HepG2 (cell line): ENCODE results near the gene AJUBA. TPM values are rescaled to one million over a fixed set of nuclear protein-coding genes. Genes with fewer than 3 reads are reported as not detected.

Experiments
- ARNT2 ChIP-seq: sonication (generic); formaldehyde crosslinking; IDR thresholded peaks from 2 replicates; pipeline ENCODE4 v1.8.0; 2022; ENCODE audit warnings: mild to moderate bottlenecking, low read depth, missing genetic modification reagents, moderate library complexity
- EEA1 ChIP-seq: sonication (generic); formaldehyde crosslinking; IDR thresholded peaks from 2 replicates; pipeline ENCODE4 v1.5.1; 2020; ENCODE audit warnings: mild to moderate bottlenecking, missing genetic modification reagents, borderline replicate concordance
- GATAD1 ChIP-seq: IDR thresholded peaks from 2 replicates; pipeline ENCODE4 v1.6.1; 2016; ENCODE audit warnings: missing genetic modification reagents, missing compliant biosample characterization
- GATAD2A ChIP-seq: IDR thresholded peaks from 2 replicates; pipeline ENCODE4 v1.6.1; 2016
- HMGA1 ChIP-seq: sonication (generic); formaldehyde crosslinking; conservative IDR thresholded peaks from 2 replicates; pipeline ENCODE4 v1.4.0; 2020; ENCODE audit warnings: missing genetic modification reagents
- HNRNPL ChIP-seq: fragments of 200-400 bp; formaldehyde crosslinking; IDR thresholded peaks from 2 replicates; pipeline ENCODE4 v1.6.1; 2017; ENCODE audit warnings: mild to moderate bottlenecking, low read depth, low read length
- KLF11 ChIP-seq: IDR thresholded peaks from 2 replicates; pipeline ENCODE4 v1.6.1; 2016; ENCODE audit warnings: missing compliant biosample characterization
- NR2F6 ChIP-seq, 2 experiments: IDR thresholded peaks; 2 replicates each; pipeline ENCODE4 v1.6.1; 2016; ENCODE audit warnings: antibody characterized with exemption in 1 of 2, mild to moderate bottlenecking in 1 of 2
- PHF8 ChIP-seq: sonication (generic); formaldehyde crosslinking; IDR thresholded peaks from 2 replicates; pipeline ENCODE4 v1.5.0; 2020; ENCODE audit warnings: missing genetic modification reagents
- POLR2G ChIP-seq: fragments of 200-400 bp; formaldehyde crosslinking; IDR thresholded peaks from 2 replicates; pipeline ENCODE4 v1.6.1; 2018; ENCODE audit warnings: mild to moderate bottlenecking, low read depth, low read length, moderate library complexity
- RELA ChIP-seq: sonication (generic); formaldehyde crosslinking; IDR thresholded peaks from 2 replicates; pipeline ENCODE4 v1.4.0; 2020; ENCODE audit warnings: missing genetic modification reagents
- RXRA ChIP-seq: sonication (generic); formaldehyde crosslinking; IDR thresholded peaks from 2 replicates; pipeline ENCODE4 v1.5.1; 2020; ENCODE audit warnings: missing genetic modification reagents
- SIN3B ChIP-seq: fragments of 150-350 bp; IDR thresholded peaks from 2 replicates; pipeline ENCODE4 v1.6.1; 2014; ENCODE audit warnings: low read length
- SMYD3 ChIP-seq: sonication (generic); formaldehyde crosslinking; IDR thresholded peaks from 2 replicates; pipeline ENCODE4 v1.8.1; 2023; ENCODE audit warnings: mild to moderate bottlenecking, missing genetic modification reagents
- ZNF326 ChIP-seq: sonication (generic); formaldehyde crosslinking; IDR thresholded peaks from 2 replicates; pipeline ENCODE4 v1.4.0; 2020; ENCODE audit warnings: missing genetic modification reagents, borderline replicate concordance
- ZNF337 ChIP-seq: sonication (generic); formaldehyde crosslinking; IDR thresholded peaks from 2 replicates; pipeline ENCODE4 v1.5.1; 2020; ENCODE audit warnings: missing genetic modification reagents, low read depth, mild to moderate bottlenecking, borderline replicate concordance
- ZNF430 ChIP-seq: sonication (generic); formaldehyde crosslinking; IDR thresholded peaks from 2 replicates; pipeline ENCODE4 v1.9.0; 2021; ENCODE audit warnings: mild to moderate bottlenecking, missing genetic modification reagents
- ZNF451 ChIP-seq: sonication (generic); formaldehyde crosslinking; IDR thresholded peaks from 2 replicates; pipeline ENCODE4 v1.5.0; 2020; ENCODE audit warnings: mild to moderate bottlenecking, missing genetic modification reagents
- ZNF644 ChIP-seq: IDR thresholded peaks from 2 replicates; pipeline ENCODE4 v1.6.1; 2016; ENCODE audit warnings: low read depth
- polyA plus RNA-seq, 8 experiments: library from polyadenylated mRNA; depleted of rRNA in 3 of 8; stranded (reverse) in 7 of 8; unstranded in 1 of 8; fragments of >200 nt; fragmentation: Illumina TruSeq in 4 of 8; extraction: Trizol in 4 of 8; gene quantifications; 2 replicates each; pipeline versions ENCODE4 v1.2.1 to v1.2.3, GENCODE V29; 2011 to 2016; ENCODE audit warnings: low read depth in 4 of 8, missing spikeins in 1 of 8, mixed read lengths in 1 of 8; ENCODE audit not compliant: insufficient read depth in 1 of 8
- total RNA-seq, 5 experiments: library from RNA; depleted of rRNA; stranded (reverse); fragments of >200 nt; fragmentation: Illumina TruSeq; extraction: Trizol; gene quantifications; 2 replicates each; pipeline ENCODE4 v1.2.3, GENCODE V29; 2016; ENCODE audit warnings: low read depth in 1 of 5
- TF ChIP-seq, protein P1 (sequence below): IDR thresholded peaks from 2 replicates; pipeline ENCODE4 v1.6.1; 2016; ENCODE audit warnings: mild to moderate bottlenecking
- TF ChIP-seq, protein P2 (sequence below): sonication (generic); formaldehyde crosslinking; IDR thresholded peaks from 2 replicates; pipeline ENCODE4 v1.4.0; 2020; ENCODE audit warnings: missing genetic modification reagents
- TF ChIP-seq, protein P3 (sequence below): sonication (generic); formaldehyde crosslinking; IDR thresholded peaks from 2 replicates; pipeline ENCODE4 v1.9.0; 2022; ENCODE audit warnings: low read depth, missing genetic modification reagents
- TF ChIP-seq, protein P4 (sequence below), 2 experiments: fragments of 450-650 bp in 1 of 2; sonication (generic) in 1 of 2; formaldehyde crosslinking; IDR thresholded peaks; 2 replicates each; pipeline versions ENCODE4 v1.5.0 to v1.8.0; 2020 to 2022; ENCODE audit warnings: mild to moderate bottlenecking in 1 of 2, missing genetic modification reagents in 1 of 2

AJUBA gene
- total and polyA plus RNA-seq, 2 of the 13 experiments (the other 11 are each of a cell fraction or from before 2014, with no cell fraction given): 157 to 241 TPM

DNA sequence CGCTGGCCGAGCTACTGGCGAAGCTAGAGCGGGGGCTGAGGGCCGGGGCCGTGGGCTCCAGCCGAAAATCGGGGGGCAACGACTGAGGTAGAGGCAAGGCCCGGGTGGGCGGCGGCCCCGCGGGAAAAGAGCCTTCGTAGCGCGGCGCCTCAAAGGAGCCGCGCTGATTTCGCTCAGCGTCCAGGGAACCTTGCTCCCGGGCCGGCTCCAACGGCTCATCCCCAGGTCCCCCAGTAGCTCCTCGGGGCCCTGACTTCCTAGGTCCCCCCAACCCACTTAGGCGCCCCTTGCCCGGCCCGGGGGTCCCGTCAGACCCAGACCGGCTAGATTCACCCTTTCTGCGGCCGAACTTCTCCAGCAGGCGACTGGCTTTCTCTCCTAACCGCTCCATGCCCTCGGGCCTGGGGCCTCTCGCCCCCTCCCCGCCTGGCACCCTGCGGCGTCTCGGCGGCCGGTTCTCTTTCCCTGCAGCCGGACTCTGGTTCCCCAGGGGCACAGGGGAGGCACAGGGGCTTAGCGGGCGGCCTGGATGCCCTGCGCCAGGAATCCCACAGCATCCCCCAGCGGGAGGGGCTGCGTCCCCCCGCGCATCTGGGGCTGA lies 375 bp downstream of the AJUBA start (continued):
- no peak; the same call in 1 of the 2 replicates for TF ChIP-seq EEA1 (CRISPR knock-in tag)
- no peak for TF ChIP-seq GATAD2A (CRISPR knock-in tag)
- TF ChIP-seq NR2F6 (IDR thresholded peaks at IDR 0.05): no peak
- TF ChIP-seq NR2F6 (CRISPR knock-in tag; IDR thresholded peaks at IDR 0.05): no peak; the same call in 1 of the 2 replicates
- TF ChIP-seq HNRNPL: peak; percentile 27
- TF ChIP-seq SIN3B: no peak
- no peak for TF ChIP-seq SMYD3 (CRISPR knock-in tag)
- TF ChIP-seq, protein P1, sequence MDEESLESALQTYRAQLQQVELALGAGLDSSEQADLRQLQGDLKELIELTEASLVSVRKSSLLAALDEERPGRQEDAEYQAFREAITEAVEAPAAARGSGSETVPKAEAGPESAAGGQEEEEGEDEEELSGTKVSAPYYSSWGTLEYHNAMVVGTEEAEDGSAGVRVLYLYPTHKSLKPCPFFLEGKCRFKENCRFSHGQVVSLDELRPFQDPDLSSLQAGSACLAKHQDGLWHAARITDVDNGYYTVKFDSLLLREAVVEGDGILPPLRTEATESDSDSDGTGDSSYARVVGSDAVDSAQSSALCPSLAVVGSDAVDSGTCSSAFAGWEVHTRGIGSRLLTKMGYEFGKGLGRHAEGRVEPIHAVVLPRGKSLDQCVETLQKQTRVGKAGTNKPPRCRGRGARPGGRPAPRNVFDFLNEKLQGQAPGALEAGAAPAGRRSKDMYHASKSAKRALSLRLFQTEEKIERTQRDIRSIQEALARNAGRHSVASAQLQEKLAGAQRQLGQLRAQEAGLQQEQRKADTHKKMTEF (CRISPR knock-in tag): peak; percentile 25; the same call in 1 of the 2 replicates
- TF ChIP-seq, protein P2, sequence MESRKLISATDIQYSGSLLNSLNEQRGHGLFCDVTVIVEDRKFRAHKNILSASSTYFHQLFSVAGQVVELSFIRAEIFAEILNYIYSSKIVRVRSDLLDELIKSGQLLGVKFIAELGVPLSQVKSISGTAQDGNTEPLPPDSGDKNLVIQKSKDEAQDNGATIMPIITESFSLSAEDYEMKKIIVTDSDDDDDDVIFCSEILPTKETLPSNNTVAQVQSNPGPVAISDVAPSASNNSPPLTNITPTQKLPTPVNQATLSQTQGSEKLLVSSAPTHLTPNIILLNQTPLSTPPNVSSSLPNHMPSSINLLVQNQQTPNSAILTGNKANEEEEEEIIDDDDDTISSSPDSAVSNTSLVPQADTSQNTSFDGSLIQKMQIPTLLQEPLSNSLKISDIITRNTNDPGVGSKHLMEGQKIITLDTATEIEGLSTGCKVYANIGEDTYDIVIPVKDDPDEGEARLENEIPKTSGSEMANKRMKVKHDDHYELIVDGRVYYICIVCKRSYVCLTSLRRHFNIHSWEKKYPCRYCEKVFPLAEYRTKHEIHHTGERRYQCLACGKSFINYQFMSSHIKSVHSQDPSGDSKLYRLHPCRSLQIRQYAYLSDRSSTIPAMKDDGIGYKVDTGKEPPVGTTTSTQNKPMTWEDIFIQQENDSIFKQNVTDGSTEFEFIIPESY (CRISPR knock-in tag): no peak
- TF ChIP-seq ZNF326 (CRISPR knock-in tag): no peak
- TF ChIP-seq ZNF430: no peak
- 0 out of 2 replicates have a peak, but pooled peaks have one; percentile 14 for TF ChIP-seq ZNF451 (CRISPR knock-in tag)
- TF ChIP-seq GATAD1 (CRISPR knock-in tag): no peak
- TF ChIP-seq PHF8 (CRISPR knock-in tag): peak; percentile 81
- peak; percentile 1; the same call in 1 of the 2 replicates for TF ChIP-seq ARNT2 (CRISPR knock-in tag)
- TF ChIP-seq RXRA (CRISPR knock-in tag): no peak
- peak; percentile 64; the same call in 1 of the 2 replicates for TF ChIP-seq KLF11 (CRISPR knock-in tag)
- TF ChIP-seq ZNF337 (CRISPR knock-in tag): 0 out of 2 replicates have a peak, but pooled peaks have one; percentile 21
- TF ChIP-seq RELA: peak; percentile 78
- TF ChIP-seq, protein P3, sequence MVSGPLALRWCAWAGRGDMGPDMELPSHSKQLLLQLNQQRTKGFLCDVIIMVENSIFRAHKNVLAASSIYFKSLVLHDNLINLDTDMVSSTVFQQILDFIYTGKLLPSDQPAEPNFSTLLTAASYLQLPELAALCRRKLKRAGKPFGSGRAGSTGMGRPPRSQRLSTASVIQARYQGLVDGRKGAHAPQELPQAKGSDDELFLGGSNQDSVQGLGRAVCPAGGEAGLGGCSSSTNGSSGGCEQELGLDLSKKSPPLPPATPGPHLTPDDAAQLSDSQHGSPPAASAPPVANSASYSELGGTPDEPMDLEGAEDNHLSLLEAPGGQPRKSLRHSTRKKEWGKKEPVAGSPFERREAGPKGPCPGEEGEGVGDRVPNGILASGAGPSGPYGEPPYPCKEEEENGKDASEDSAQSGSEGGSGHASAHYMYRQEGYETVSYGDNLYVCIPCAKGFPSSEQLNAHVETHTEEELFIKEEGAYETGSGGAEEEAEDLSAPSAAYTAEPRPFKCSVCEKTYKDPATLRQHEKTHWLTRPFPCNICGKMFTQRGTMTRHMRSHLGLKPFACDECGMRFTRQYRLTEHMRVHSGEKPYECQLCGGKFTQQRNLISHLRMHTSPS: no peak
- TF ChIP-seq, protein P4, sequence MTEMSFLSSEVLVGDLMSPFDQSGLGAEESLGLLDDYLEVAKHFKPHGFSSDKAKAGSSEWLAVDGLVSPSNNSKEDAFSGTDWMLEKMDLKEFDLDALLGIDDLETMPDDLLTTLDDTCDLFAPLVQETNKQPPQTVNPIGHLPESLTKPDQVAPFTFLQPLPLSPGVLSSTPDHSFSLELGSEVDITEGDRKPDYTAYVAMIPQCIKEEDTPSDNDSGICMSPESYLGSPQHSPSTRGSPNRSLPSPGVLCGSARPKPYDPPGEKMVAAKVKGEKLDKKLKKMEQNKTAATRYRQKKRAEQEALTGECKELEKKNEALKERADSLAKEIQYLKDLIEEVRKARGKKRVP (CRISPR knock-in tag; IDR thresholded peaks at IDR 0.05): 0 out of 4 replicates have a peak, but pooled peaks of 1 of the 2 experiments have one; percentile 18
- no peak; the same call in 1 of the 2 replicates for TF ChIP-seq POLR2G
- TF ChIP-seq HMGA1 (CRISPR knock-in tag): no peak
- no peak for TF ChIP-seq ZNF644
